IMR-90 (cell line): ENCODE data around the gene MCUB. TPM values are rescaled to one million over a fixed set of nuclear protein-coding genes. Genes with fewer than 3 reads are reported as not detected.
A peak's percentile ranks its signal among the peaks of the same experiment; 100 is the strongest.

Experiments used
- ATAC-seq: fragments of 200-7000 bp; cut with Tn5 transposase; 2 replicates; pipeline ENCODE4 v1.9.1; 2020; ENCODE audit warnings: low read depth, mild to moderate bottlenecking, moderate library complexity
- BruUV-seq: library from RNA; stranded (reverse); fragments of 400-500 nt; replicated peaks from 2 replicates; lab custom pipeline; 2021; lab: Mats Ljungman, UMichigan
- CTCF ChIA-PET: fragments of 300-600 bp; formaldehyde crosslinking; extraction: SDS; loops from one replicate; lab custom pipeline; 2021; ENCODE audit warnings: antibody characterized with exemption; lab: Yijun Ruan, JAX
- POLR2A ChIA-PET: fragments of 300-600 bp; sonication (Branson Sonifier 250); formaldehyde crosslinking; loops from one replicate; lab custom pipeline; 2022; ENCODE audit warnings: antibody characterized with exemption; ENCODE audit not compliant: unreplicated experiment; lab: Charles Lee
- DNase-seq: peaks from one replicate; pipeline ENCODE4 v3.0.0; 2013
- H2AFZ ChIP-seq: replicated peaks from 2 replicates; pipeline ENCODE3; 2013; ENCODE audit warnings: low read length, mild to moderate bottlenecking; ENCODE audit not compliant: poor library complexity
- H2AK5ac ChIP-seq: 2 replicates; pipeline ENCODE4 v1.6.1; 2013; ENCODE audit warnings: low read depth, low read length, inconsistent platforms
- H2AK9ac ChIP-seq: replicated peaks from 2 replicates; pipeline ENCODE3; 2013; ENCODE audit warnings: mild to moderate bottlenecking, low read depth, low read length, moderate library complexity; ENCODE audit not compliant: poor library complexity
- H2BK120ac ChIP-seq: 2 replicates; pipeline ENCODE4 v1.6.1; 2013; ENCODE audit warnings: low read depth, low read length, inconsistent platforms
- H2BK15ac ChIP-seq: 3 replicates; pipeline ENCODE4 v1.6.1; 2013; ENCODE audit warnings: low read depth, low read length, inconsistent platforms
- H2BK20ac ChIP-seq: 2 replicates; pipeline ENCODE4 v1.6.1; 2013; ENCODE audit warnings: low read depth, mild to moderate bottlenecking, inconsistent platforms, low read length, moderate library complexity
- H2BK5ac ChIP-seq: 2 replicates; pipeline ENCODE4 v1.6.1; 2013; ENCODE audit warnings: mild to moderate bottlenecking, low read depth, low read length, inconsistent platforms; ENCODE audit not compliant: poor library complexity, severe bottlenecking
- H3K14ac ChIP-seq: replicated peaks from 2 replicates; pipeline ENCODE4 v1.6.1; 2013; ENCODE audit warnings: low read depth, low read length, inconsistent platforms
- H3K18ac ChIP-seq: 2 replicates; pipeline ENCODE4 v1.6.1; 2013; ENCODE audit warnings: low read depth, low read length, control low read depth
- H3K23ac ChIP-seq: 2 replicates; pipeline ENCODE4 v1.6.1; 2013; ENCODE audit warnings: low read depth, low read length, inconsistent platforms
- H3K27ac ChIP-seq: 2 replicates; pipeline ENCODE4 v1.5.1; 2013; ENCODE audit warnings: mild to moderate bottlenecking, control low read depth, low read length; ENCODE audit not compliant: insufficient read depth
- H3K27me3 ChIP-seq: 2 replicates; pipeline ENCODE4 v1.6.1; 2013; ENCODE audit warnings: low read length; ENCODE audit not compliant: control insufficient read depth, insufficient read depth
- H3K36me3 ChIP-seq: 2 replicates; pipeline ENCODE4 v1.6.1; 2013; ENCODE audit warnings: low read length, mixed read lengths; ENCODE audit not compliant: control insufficient read depth, insufficient read depth
- H3K4ac ChIP-seq: 2 replicates; pipeline ENCODE4 v1.6.1; 2013; ENCODE audit warnings: low read depth, low read length, inconsistent platforms
- H3K4me1 ChIP-seq: 2 replicates; pipeline ENCODE4 v1.6.1; 2013; ENCODE audit warnings: low read length, mixed read lengths; ENCODE audit not compliant: control insufficient read depth, insufficient read depth
- H3K4me2 ChIP-seq: 2 replicates; pipeline ENCODE4 v1.6.1; 2013; ENCODE audit warnings: low read depth, mild to moderate bottlenecking, control low read depth, low read length, moderate library complexity
- H3K4me3 ChIP-seq: 2 replicates; pipeline ENCODE4 v1.5.1; 2013; ENCODE audit warnings: low read depth, mild to moderate bottlenecking, control low read depth, low read length, moderate library complexity; ENCODE audit not compliant: insufficient read depth
- H3K56ac ChIP-seq: 2 replicates; pipeline ENCODE4 v1.6.1; 2013; ENCODE audit warnings: low read length, inconsistent platforms; ENCODE audit not compliant: insufficient read depth; ENCODE audit errors: extremely low read depth
- H3K79me1 ChIP-seq, 2 experiments: 2 replicates each; pipeline ENCODE4 v1.6.1; 2013; ENCODE audit warnings: low read length in 2 of 2, inconsistent platforms in 1 of 2, low read depth in 1 of 2
- H3K9ac ChIP-seq: 2 replicates; pipeline ENCODE4 v1.6.1; 2013; ENCODE audit warnings: low read depth, low read length, control low read depth
- H3K9me1 ChIP-seq: 2 replicates; pipeline ENCODE4 v1.6.1; 2013; ENCODE audit warnings: low read length, inconsistent platforms; ENCODE audit not compliant: insufficient read depth
- H3K9me3 ChIP-seq: 2 replicates; pipeline ENCODE4 v1.6.1; 2013; ENCODE audit warnings: low read length; ENCODE audit not compliant: control insufficient read depth, insufficient read depth
- H4K20me1 ChIP-seq: 2 replicates; pipeline ENCODE4 v1.6.1; 2013; ENCODE audit warnings: low read length, inconsistent platforms; ENCODE audit not compliant: insufficient read depth
- H4K5ac ChIP-seq: 2 replicates; pipeline ENCODE4 v1.6.1; 2013; ENCODE audit warnings: mild to moderate bottlenecking, low read depth, low read length, control low read depth
- H4K8ac ChIP-seq, 2 experiments: 2 replicates each; pipeline ENCODE4 v1.6.1; 2013; ENCODE audit warnings: low read depth in 2 of 2, low read length in 2 of 2, control low read depth in 1 of 2, inconsistent platforms in 1 of 2
- H4K91ac ChIP-seq: 2 replicates; pipeline ENCODE4 v1.6.1; 2013; ENCODE audit warnings: low read depth, low read length, inconsistent platforms; ENCODE audit not compliant: insufficient read depth
- BHLHE40 ChIP-seq: fragments of 150-350 bp; IDR thresholded peaks from 2 replicates; pipeline ENCODE4 v1.6.1; 2016; ENCODE audit warnings: mild to moderate bottlenecking, low read depth, low read length
- CEBPB ChIP-seq: IDR thresholded peaks from 2 replicates; pipeline ENCODE4 v1.6.1; 2012; ENCODE audit warnings: low read depth, low read length, improper control_type of control experiment
- POLR2A ChIP-seq: IDR thresholded peaks from 2 replicates; pipeline ENCODE4 v1.6.1; 2012; ENCODE audit warnings: mild to moderate bottlenecking, low read depth, low read length
- RAD21 ChIP-seq: IDR thresholded peaks from 2 replicates; pipeline ENCODE4 v1.6.1; 2012; ENCODE audit warnings: low read length, improper control_type of control experiment
- RFX5 ChIP-seq: IDR thresholded peaks from 2 replicates; pipeline ENCODE4 v1.8.0; 2012; ENCODE audit warnings: low read depth, mild to moderate bottlenecking, low read length, moderate library complexity
- WGBS, 2 experiments: methylation state at CpG; one replicate each; pipeline versions ENCODE4 v1.1.5 to v1.1.7; 2013; ENCODE audit warnings: missing lambda C conversion rate in 2 of 2; ENCODE audit not compliant: insufficient read length in 1 of 2; ENCODE audit errors: extremely low coverage in 2 of 2; 5-methylcytosine and 5-hydroxymethylcytosine counted together
- dilution Hi-C: fragments of 300-500 bp; cut with HindIII; formaldehyde crosslinking; loops from one replicate; pipeline ENCODE4 v1.14.3; 2018; ENCODE audit warnings: low sequenced_read_pairs; ENCODE audit not compliant: unreplicated experiment
- in situ Hi-C: fragments of 300-500 bp; cut with MboI; formaldehyde crosslinking; loops from 3 replicates; pipeline ENCODE4 v1.14.3; 2019; ENCODE audit warnings: low sequenced_read_pairs, inconsistent platforms, mixed read lengths
- intact Hi-C: fragments of 100-400 bp; cut with micrococcal nuclease; formaldehyde crosslinking; loops from 2 replicates; pipeline ENCODE4 v1.10.0; 2022
- polyA plus RNA-seq, 3 experiments: library from polyadenylated mRNA; depleted of rRNA; stranded (reverse); fragments of >200 nt; gene quantifications; 2 replicates each; pipeline ENCODE4 v1.2.3, GENCODE V29; 2012; ENCODE audit warnings: low replicate concordance in 1 of 3
- total RNA-seq: library from RNA; depleted of rRNA; stranded (reverse); fragments of >200 nt; gene quantifications from 2 replicates; pipeline ENCODE4 v1.2.3, GENCODE V29; 2012
- TF ChIP-seq, protein P1 (sequence below): fragments of 150-350 bp; IDR thresholded peaks from 2 replicates; pipeline ENCODE4 v1.6.1; 2016; ENCODE audit warnings: low read depth, mild to moderate bottlenecking, low read length, moderate library complexity, borderline replicate concordance

The MCUB gene
- total and polyA plus RNA-seq, 2 of the 4 experiments (the other 2 are of a cell fraction), result 18.5 to 20.4 TPM

DNA sequence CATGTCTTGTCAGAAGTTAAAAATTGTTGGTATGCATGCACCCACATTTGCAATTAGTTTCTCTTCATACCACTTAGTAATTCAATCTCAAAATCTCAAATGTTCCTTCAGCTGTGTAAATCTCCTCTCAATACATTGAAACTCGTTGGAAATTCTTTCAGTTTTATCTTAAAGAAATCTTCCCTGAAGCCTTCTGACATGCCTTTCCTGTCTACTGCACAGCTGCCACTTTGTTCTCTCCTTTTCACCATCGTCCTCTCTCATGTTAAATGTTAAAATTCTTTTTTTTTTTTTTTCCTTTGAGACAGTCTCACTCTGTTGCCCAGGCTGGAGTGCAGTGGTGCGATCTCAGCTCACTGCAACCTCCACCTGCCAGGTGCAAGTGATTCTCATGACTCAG, 30.9 kb downstream of the MCUB start:
- peak; percentile 17; the same call in 1 of the 2 replicates for ATAC-seq
- Histone ChIP-seq H3K4me2 (no peak overlapping the region), H3K27me3 (no peaks in the 10 kb centered on the region), H3K27ac (no peak overlapping the region), H2AK9ac (no peak overlapping the region), H3K9me1 (no peaks in the 10 kb centered on the region), H3K56ac (no peak overlapping the region), H2BK5ac (no peak overlapping the region), H2BK20ac (no peak overlapping the region), H4K8ac (no peak overlapping the region), H2AK5ac (no peak overlapping the region), H4K20me1 (no peaks in the 10 kb centered on the region), H3K18ac (no peak overlapping the region), H3K4me1 (peaks cover 1% of the 10 kb centered on the region; the same call in 1 of the 2 replicates), H3K9me3 (no peaks in the 10 kb centered on the region), H2AFZ (no peak overlapping the region), H3K4ac (no peak overlapping the region), H2BK15ac (no peak overlapping the region), H4K91ac (no peak overlapping the region), H3K79me1 (peaks cover 2 to 4% of the 10 kb centered on the region in 2 experiments; a peak in 2 of 4 replicates), H4K5ac (no peak overlapping the region), H3K4me3 (no peak overlapping the region), H3K9ac (no peak overlapping the region), H2BK120ac (no peak overlapping the region), H3K14ac (no peak overlapping the region), H3K23ac (no peak overlapping the region), H3K36me3 (no peaks in the 10 kb centered on the region)
- CTCF ChIA-PET, result interaction anchor here (0.6 kb wide), 1 partner anchor 670 kb away, joined by 3 read pairs; no protein-coding TSS in a partner anchor
- TF ChIP-seq POLR2A, result no peak
- TF ChIP-seq CEBPB, result no peak
- no peak for TF ChIP-seq RFX5
- TF ChIP-seq, protein P1, sequence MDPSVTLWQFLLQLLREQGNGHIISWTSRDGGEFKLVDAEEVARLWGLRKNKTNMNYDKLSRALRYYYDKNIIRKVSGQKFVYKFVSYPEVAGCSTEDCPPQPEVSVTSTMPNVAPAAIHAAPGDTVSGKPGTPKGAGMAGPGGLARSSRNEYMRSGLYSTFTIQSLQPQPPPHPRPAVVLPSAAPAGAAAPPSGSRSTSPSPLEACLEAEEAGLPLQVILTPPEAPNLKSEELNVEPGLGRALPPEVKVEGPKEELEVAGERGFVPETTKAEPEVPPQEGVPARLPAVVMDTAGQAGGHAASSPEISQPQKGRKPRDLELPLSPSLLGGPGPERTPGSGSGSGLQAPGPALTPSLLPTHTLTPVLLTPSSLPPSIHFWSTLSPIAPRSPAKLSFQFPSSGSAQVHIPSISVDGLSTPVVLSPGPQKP, result no peak
- TF ChIP-seq RAD21, result no peak
- no peak for TF ChIP-seq BHLHE40
- DNase-seq, result no peak
- intact Hi-C loops, result no loop called here
- in situ Hi-C loops, result no loop called here
- WGBS, 2 experiments, result 25% methylated on average over 1 of the region's 3 CpGs; no CpG with 5 or more reads in 1 of the 2 experiments
- dilution Hi-C loops, result no loop called here
- POLR2A ChIA-PET, result no interaction called here
- BruUV-seq, result no TSS peak
